ENCODE data around the gene ZFYVE28. TPM values are rescaled to one million over a fixed set of nuclear protein-coding genes. Genes with fewer than 3 reads are reported as not detected.

Gene ZFYVE28
- total and polyA plus RNA-seq, 10 of the 15 experiments (the other 5 are each of a cell fraction or from before 2014, with no cell fraction given): 0.06 to 1.9 (median 0.22) TPM; not detected in 1

DNA sequence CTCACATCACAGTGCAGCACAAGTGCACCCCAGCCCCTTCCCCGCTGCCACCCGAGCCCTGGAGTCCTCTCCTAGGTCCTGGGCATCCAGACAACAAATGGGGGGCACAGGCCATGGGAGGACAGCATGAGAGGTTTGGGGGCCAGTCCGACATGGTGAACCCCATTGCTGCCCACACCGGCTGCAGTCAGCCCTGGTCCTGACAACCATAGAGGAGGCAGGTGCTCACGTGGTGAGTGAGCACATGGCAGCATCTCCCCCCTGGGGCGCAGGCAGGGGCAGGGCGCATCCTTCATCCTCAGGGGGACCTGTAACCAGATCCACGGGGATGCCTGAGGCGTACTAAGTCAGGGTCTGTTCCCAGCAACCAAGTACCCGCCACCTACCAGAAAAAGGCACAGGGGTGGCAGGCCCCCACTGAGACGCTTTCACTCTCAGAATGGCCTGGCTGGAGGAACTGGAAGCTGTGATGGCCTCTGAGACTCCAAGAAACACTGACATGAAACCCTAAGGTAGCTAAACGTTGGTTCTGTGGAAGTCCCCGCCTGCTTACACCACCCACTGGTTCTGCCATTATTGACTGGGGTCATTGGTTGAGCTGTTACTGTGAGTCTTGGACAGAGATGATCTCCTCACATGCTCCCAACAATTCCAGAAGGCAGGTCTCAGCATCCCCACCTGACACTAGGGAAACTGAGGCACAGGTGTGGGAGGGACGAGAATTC is 6.5 kb downstream of the ZFYVE28 start (continued):
- TF ChIP-seq, protein P1, sequence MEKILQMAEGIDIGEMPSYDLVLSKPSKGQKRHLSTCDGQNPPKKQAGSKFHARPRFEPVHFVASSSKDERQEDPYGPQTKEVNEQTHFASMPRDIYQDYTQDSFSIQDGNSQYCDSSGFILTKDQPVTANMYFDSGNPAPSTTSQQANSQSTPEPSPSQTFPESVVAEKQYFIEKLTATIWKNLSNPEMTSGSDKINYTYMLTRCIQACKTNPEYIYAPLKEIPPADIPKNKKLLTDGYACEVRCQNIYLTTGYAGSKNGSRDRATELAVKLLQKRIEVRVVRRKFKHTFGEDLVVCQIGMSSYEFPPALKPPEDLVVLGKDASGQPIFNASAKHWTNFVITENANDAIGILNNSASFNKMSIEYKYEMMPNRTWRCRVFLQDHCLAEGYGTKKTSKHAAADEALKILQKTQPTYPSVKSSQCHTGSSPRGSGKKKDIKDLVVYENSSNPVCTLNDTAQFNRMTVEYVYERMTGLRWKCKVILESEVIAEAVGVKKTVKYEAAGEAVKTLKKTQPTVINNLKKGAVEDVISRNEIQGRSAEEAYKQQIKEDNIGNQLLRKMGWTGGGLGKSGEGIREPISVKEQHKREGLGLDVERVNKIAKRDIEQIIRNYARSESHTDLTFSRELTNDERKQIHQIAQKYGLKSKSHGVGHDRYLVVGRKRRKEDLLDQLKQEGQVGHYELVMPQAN (conservative IDR thresholded peaks at IDR 0.05): no peak
- TF ChIP-seq MYB (IDR thresholded peaks at IDR 0.05; ENCODE audit: borderline replicate concordance, low read depth, low read length) (0 out of 2 replicates have a peak, but pooled peaks have one; percentile 45), ZZZ3 (IDR thresholded peaks at IDR 0.05; ENCODE audit: control insufficient read depth, insufficient read length, low read depth) (no peak), HSF1 (IDR thresholded peaks at IDR 0.05; ENCODE audit: low read depth, low read length) (no peak), BMI1 (IDR thresholded peaks at IDR 0.05; ENCODE audit: borderline replicate concordance) (no peak), MTA3 (IDR thresholded peaks at IDR 0.05; ENCODE audit: borderline replicate concordance, low read length) (no peak), POU2F2 (IDR thresholded peaks at IDR 0.05; ENCODE audit: borderline replicate concordance, low read depth, low read length) (0 out of 3 replicates have a peak, but pooled peaks have one; percentile 16), EGR1 (IDR thresholded peaks at IDR 0.05; ENCODE audit: borderline replicate concordance in 1 of 2, low read depth in 2 of 2, low read length in 2 of 2) (no peak), TAF1 (IDR thresholded peaks at IDR 0.05; ENCODE audit: borderline replicate concordance, low read depth, low read length) (0 out of 2 replicates have a peak, but pooled peaks have one; percentile 18), ZNF384 (IDR thresholded peaks at IDR 0.05; ENCODE audit: borderline replicate concordance, low read depth, low read length) (no peak)
- TF ChIP-seq, protein P2, sequence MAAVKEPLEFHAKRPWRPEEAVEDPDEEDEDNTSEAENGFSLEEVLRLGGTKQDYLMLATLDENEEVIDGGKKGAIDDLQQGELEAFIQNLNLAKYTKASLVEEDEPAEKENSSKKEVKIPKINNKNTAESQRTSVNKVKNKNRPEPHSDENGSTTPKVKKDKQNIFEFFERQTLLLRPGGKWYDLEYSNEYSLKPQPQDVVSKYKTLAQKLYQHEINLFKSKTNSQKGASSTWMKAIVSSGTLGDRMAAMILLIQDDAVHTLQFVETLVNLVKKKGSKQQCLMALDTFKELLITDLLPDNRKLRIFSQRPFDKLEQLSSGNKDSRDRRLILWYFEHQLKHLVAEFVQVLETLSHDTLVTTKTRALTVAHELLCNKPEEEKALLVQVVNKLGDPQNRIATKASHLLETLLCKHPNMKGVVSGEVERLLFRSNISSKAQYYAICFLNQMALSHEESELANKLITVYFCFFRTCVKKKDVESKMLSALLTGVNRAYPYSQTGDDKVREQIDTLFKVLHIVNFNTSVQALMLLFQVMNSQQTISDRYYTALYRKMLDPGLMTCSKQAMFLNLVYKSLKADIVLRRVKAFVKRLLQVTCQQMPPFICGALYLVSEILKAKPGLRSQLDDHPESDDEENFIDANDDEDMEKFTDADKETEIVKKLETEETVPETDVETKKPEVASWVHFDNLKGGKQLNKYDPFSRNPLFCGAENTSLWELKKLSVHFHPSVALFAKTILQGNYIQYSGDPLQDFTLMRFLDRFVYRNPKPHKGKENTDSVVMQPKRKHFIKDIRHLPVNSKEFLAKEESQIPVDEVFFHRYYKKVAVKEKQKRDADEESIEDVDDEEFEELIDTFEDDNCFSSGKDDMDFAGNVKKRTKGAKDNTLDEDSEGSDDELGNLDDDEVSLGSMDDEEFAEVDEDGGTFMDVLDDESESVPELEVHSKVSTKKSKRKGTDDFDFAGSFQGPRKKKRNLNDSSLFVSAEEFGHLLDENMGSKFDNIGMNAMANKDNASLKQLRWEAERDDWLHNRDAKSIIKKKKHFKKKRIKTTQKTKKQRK (IDR thresholded peaks at IDR 0.05; ENCODE audit: low read depth, low read length): no peak
- TF ChIP-seq, protein P3, sequence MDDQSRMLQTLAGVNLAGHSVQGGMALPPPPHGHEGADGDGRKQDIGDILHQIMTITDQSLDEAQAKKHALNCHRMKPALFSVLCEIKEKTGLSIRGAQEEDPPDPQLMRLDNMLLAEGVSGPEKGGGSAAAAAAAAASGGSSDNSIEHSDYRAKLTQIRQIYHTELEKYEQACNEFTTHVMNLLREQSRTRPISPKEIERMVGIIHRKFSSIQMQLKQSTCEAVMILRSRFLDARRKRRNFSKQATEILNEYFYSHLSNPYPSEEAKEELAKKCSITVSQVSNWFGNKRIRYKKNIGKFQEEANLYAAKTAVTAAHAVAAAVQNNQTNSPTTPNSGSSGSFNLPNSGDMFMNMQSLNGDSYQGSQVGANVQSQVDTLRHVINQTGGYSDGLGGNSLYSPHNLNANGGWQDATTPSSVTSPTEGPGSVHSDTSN (IDR thresholded peaks at IDR 0.05; ENCODE audit: insufficient replicate concordance, low read depth, low read length): no peak
- TF ChIP-seq, protein P4, sequence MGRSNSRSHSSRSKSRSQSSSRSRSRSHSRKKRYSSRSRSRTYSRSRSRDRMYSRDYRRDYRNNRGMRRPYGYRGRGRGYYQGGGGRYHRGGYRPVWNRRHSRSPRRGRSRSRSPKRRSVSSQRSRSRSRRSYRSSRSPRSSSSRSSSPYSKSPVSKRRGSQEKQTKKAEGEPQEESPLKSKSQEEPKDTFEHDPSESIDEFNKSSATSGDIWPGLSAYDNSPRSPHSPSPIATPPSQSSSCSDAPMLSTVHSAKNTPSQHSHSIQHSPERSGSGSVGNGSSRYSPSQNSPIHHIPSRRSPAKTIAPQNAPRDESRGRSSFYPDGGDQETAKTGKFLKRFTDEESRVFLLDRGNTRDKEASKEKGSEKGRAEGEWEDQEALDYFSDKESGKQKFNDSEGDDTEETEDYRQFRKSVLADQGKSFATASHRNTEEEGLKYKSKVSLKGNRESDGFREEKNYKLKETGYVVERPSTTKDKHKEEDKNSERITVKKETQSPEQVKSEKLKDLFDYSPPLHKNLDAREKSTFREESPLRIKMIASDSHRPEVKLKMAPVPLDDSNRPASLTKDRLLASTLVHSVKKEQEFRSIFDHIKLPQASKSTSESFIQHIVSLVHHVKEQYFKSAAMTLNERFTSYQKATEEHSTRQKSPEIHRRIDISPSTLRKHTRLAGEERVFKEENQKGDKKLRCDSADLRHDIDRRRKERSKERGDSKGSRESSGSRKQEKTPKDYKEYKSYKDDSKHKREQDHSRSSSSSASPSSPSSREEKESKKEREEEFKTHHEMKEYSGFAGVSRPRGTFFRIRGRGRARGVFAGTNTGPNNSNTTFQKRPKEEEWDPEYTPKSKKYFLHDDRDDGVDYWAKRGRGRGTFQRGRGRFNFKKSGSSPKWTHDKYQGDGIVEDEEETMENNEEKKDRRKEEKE (IDR thresholded peaks at IDR 0.05): no peak

All from GM12878 (cell line).